Ectodermal cell (in vitro differentiated cells): ENCODE data around the gene RAD51B.

Experiments
- H3K27ac ChIP-seq: 2 replicates; pipeline ENCODE4 v1.7.0; 2013; ENCODE audit warnings: mild to moderate bottlenecking, low read depth, low read length; ENCODE audit not compliant: insufficient read depth, poor library complexity, severe bottlenecking
- H3K27me3 ChIP-seq: 2 replicates; pipeline ENCODE4 v1.7.0; 2013; ENCODE audit warnings: mild to moderate bottlenecking, low read length; ENCODE audit not compliant: insufficient read depth, control insufficient read depth, poor library complexity, severe bottlenecking
- H3K36me3 ChIP-seq: one replicate; pipeline ENCODE4 v1.7.0; 2013; ENCODE audit warnings: low read length; ENCODE audit not compliant: control insufficient read depth, insufficient read depth
- H3K4me1 ChIP-seq: one replicate; pipeline ENCODE4 v1.7.0; 2013; ENCODE audit warnings: low read length; ENCODE audit not compliant: control insufficient read depth, insufficient read depth
- H3K4me3 ChIP-seq: 2 replicates; pipeline ENCODE4 v1.7.0; 2013; ENCODE audit warnings: low read depth, low read length, control low read depth; ENCODE audit not compliant: insufficient read depth
- H3K9me3 ChIP-seq: 2 replicates; pipeline ENCODE4 v1.7.0; 2013; ENCODE audit warnings: mild to moderate bottlenecking, low read length, moderate library complexity; ENCODE audit not compliant: control insufficient read depth
- WGBS, 2 experiments: methylation state at CpG; one replicate each; pipeline ENCODE4 v1.1.7; 2013; ENCODE audit warnings: missing lambda C conversion rate in 2 of 2; 5-methylcytosine and 5-hydroxymethylcytosine counted together

The RAD51B gene

GRCh38 chr14:67857778-67858350, 38.3 kb downstream of the RAD51B start:
- H3K9me3 ChIP-seq, result no peaks in the 10 kb centered on the region
- H3K27me3 ChIP-seq, result no peaks in the 10 kb centered on the region
- 93 to 95% methylated on average over 20 of the region's 20 CpGs for WGBS, 2 experiments
- no peaks in the 10 kb centered on the region for H3K36me3 ChIP-seq
- H3K4me1 ChIP-seq, result no peaks in the 10 kb centered on the region
- H3K27ac ChIP-seq, result no peak overlapping the region
- H3K4me3 ChIP-seq, result no peak overlapping the region

GRCh38 chr14:67859169-67859749, 39.7 kb downstream of the RAD51B start:
- WGBS, 2 experiments, result 92% methylated on average over 1 of the region's 1 CpG; no CpG with 5 or more reads in 1 of the 2 experiments
- no peak overlapping the region for H3K4me3 ChIP-seq
- H3K27ac ChIP-seq, result no peak overlapping the region
- H3K4me1 ChIP-seq, result no peaks in the 10 kb centered on the region
- H3K27me3 ChIP-seq, result no peaks in the 10 kb centered on the region
- no peaks in the 10 kb centered on the region for H3K36me3 ChIP-seq
- no peaks in the 10 kb centered on the region for H3K9me3 ChIP-seq

GRCh38 chr14:67863223-67863622, 43.6 kb downstream of the RAD51B start:
- Histone ChIP-seq H3K27me3 (no peaks in the 10 kb centered on the region), H3K9me3 (no peaks in the 10 kb centered on the region), H3K27ac (no peak overlapping the region), H3K36me3 (peaks cover 10% of the 10 kb centered on the region), H3K4me1 (no peaks in the 10 kb centered on the region), H3K4me3 (no peak overlapping the region)
- 93 to 95% methylated on average over 2 of the region's 2 CpGs for WGBS, 2 experiments

DNA sequence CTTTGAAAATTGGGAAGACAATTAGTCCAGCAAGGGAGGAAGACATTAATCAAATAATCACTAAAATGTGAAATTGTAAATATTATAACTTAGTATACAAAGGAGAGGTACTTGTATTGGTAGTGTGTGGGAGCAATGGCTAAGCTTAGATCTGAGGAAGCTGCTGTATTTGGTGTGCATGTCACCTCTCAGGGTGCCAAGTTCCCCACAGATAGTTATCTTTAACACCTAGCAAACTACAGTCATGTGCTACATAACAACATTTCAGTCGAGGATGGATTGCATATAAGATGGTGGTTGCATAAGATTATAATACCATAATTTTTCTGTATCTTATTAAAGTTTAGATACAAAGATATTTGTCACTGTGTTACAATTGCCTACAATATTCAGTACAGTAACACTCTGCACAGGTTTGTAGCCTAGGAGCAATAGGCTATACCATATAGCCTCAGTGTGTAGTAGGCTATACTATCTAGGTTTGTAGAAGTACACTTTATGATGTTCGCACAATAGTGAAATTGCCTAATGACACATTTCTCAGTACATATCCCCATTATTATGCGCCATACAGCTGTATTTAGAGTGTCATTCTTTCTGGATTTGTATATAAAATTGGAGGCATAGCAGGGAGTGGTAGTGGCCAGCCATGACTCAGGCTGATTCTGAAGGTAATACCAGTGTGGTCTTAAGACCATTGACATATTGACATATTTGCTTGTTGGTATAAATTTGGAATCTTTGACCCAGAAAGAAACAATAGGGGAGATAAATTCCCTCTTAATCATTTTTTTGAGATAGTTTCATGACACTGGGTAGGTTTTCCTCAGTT, 55.8 kb downstream of the RAD51B start:
- no peak overlapping the region for H3K4me3 ChIP-seq
- H3K27ac ChIP-seq, result no peak overlapping the region
- no peaks in the 10 kb centered on the region for H3K9me3 ChIP-seq
- 100% methylated on average over 1 to 2 of the region's 3 CpGs for WGBS, 2 experiments
- no peaks in the 10 kb centered on the region for H3K36me3 ChIP-seq
- no peaks in the 10 kb centered on the region for H3K4me1 ChIP-seq
- no peaks in the 10 kb centered on the region for H3K27me3 ChIP-seq

GRCh38 chr14:67879026-67879425, 59.4 kb downstream of the RAD51B start:
- Histone ChIP-seq H3K27ac (no peak overlapping the region), H3K4me3 (no peak overlapping the region), H3K9me3 (no peaks in the 10 kb centered on the region), H3K27me3 (no peaks in the 10 kb centered on the region), H3K36me3 (no peaks in the 10 kb centered on the region), H3K4me1 (no peaks in the 10 kb centered on the region)

DNA sequence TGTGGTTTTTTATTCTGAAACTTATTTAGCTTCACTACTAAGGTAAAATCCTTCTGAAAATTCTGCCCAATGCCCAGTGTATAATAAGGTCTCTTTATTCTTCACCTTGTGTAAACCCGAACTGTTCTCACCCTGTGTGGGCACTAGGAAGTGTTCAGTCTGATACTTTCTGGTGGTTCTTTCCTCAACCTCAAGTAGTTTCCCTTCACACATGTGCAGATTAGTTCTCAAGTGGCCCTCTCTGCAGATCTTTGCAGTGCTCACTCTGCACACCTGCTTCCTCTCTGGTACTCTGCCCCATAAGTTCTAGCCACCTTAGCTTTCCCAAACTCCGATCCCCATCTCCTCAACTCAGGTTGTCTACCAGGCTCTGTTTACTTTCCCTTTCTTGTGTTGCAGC, 61.6 kb downstream of the RAD51B start:
- WGBS, 2 experiments, result 83 to 87% methylated on average over 2 of the region's 2 CpGs
- H3K4me3 ChIP-seq, result no peak overlapping the region

GRCh38 chr14:67882986-67883555, 63.5 kb downstream of the RAD51B start:
- H3K36me3 ChIP-seq, result no peaks in the 10 kb centered on the region
- WGBS, 2 experiments, result 88 to 98% methylated on average over 4 of the region's 4 CpGs
- no peak overlapping the region for H3K27ac ChIP-seq
- no peaks in the 10 kb centered on the region for H3K9me3 ChIP-seq
- no peaks in the 10 kb centered on the region for H3K4me1 ChIP-seq
- H3K4me3 ChIP-seq, result no peak overlapping the region
- H3K27me3 ChIP-seq, result no peaks in the 10 kb centered on the region

More for the DNA sequence above, 61.6 kb downstream of the RAD51B start:
- Histone ChIP-seq H3K9me3 (no peaks in the 10 kb centered on the region), H3K27me3 (no peaks in the 10 kb centered on the region), H3K36me3 (no peaks in the 10 kb centered on the region), H3K27ac (no peak overlapping the region), H3K4me1 (no peaks in the 10 kb centered on the region)

- WGBS, 2 experiments, result no CpG with 5 or more reads among the region's 1 CpG
- H3K4me1 ChIP-seq, result no peaks in the 10 kb centered on the region
- H3K9me3 ChIP-seq, result no peaks in the 10 kb centered on the region
- no peaks in the 10 kb centered on the region for H3K36me3 ChIP-seq
- H3K27me3 ChIP-seq, result no peaks in the 10 kb centered on the region
- H3K4me3 ChIP-seq, result no peak overlapping the region
- no peak overlapping the region for H3K27ac ChIP-seq
Measured at GRCh38 chr14:67883717-67884116, 64.1 kb downstream of the RAD51B start.

- H3K27me3 ChIP-seq, result no peaks in the 10 kb centered on the region
- no peak overlapping the region for H3K27ac ChIP-seq
- WGBS, 2 experiments, result 87 to 89% methylated on average over 2 of the region's 2 CpGs
- no peaks in the 10 kb centered on the region for H3K36me3 ChIP-seq
- no peak overlapping the region for H3K4me3 ChIP-seq
- H3K4me1 ChIP-seq, result no peaks in the 10 kb centered on the region
- no peaks in the 10 kb centered on the region for H3K9me3 ChIP-seq
Measured at GRCh38 chr14:67886191-67886590, 66.6 kb downstream of the RAD51B start.

DNA sequence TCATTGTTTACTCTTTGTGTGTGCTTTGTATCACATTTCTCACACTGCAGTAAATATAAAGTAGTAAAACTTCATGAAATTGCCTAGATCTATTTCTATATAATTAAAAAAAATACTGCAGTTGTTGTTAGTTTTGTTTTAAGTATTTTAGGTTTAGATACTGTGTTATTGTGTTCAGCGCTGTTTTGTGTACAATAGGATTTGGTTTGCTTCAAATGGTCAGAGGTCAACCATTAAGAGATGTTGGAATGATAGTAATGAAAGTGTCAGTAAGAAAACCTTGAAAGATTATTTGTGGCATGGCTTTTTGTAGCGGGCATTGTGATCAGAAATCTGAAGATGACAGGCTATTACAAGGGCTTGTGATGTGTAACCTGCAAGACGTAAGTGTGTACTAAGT, 67.9 kb downstream of the RAD51B start:
- Histone ChIP-seq H3K9me3 (no peaks in the 10 kb centered on the region), H3K4me3 (no peak overlapping the region), H3K27me3 (no peaks in the 10 kb centered on the region), H3K36me3 (no peaks in the 10 kb centered on the region), H3K27ac (no peak overlapping the region), H3K4me1 (no peaks in the 10 kb centered on the region)
- 91 to 95% methylated on average over 3 of the region's 3 CpGs for WGBS, 2 experiments
